Lung microvascular endothelial cell (primary cell): ENCODE results near the gene NT5DC1. TPM values are rescaled to one million over a fixed set of nuclear protein-coding genes. Genes with fewer than 3 reads are reported as not detected.

Experiments used
- DNase-seq, 2 donors: peaks; one replicate each; pipeline versions ENCODE4 v3.0.0 to v3.0.0-alpha.2; 2010; ENCODE audit warnings: low read depth in 2 of 2
- total RNA-seq: library from RNA; depleted of rRNA; stranded (reverse); fragments of >200 nt; gene quantifications from 2 replicates; pipeline ENCODE4 v1.2.1, GENCODE V29; 2014

Gene NT5DC1
- total RNA-seq = 2.6 and 3.0 TPM in 2 replicates

GRCh38 chr6:116100419-116101301 is at the start of gene NT5DC1:
NT5DC1 (plus strand) TSS chr6:116100853; CDS start chr6:116100931, 78 bp downstream.
- peak; percentile 71 to 75 for DNase-seq

- no peak for DNase-seq
Measured at GRCh38 chr6:116051244-116051643, 49.4 kb upstream of the NT5DC1 start.

- no peak for DNase-seq
Measured at GRCh38 chr6:116055513-116055912, 45.1 kb upstream of the NT5DC1 start.

DNA sequence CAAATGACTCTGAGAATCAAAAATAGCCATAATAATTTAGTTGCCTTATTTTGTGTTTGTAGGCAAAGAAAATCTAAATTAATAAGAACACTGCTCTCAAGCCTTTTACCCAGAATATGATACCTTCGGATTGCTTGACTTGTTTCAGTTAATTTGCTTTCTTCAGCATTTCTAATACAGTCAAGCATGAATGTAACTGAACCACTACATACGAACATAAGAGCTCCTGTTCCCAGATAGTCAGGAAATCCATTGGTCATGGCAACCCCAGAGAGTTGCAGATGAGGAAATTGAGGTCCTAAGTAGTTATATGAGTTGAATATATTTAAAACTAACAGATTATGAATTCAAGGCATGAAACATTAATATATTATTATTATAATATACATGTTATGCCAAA is 42.9 kb upstream of the NT5DC1 start:
- DNase-seq = no peak

DNA sequence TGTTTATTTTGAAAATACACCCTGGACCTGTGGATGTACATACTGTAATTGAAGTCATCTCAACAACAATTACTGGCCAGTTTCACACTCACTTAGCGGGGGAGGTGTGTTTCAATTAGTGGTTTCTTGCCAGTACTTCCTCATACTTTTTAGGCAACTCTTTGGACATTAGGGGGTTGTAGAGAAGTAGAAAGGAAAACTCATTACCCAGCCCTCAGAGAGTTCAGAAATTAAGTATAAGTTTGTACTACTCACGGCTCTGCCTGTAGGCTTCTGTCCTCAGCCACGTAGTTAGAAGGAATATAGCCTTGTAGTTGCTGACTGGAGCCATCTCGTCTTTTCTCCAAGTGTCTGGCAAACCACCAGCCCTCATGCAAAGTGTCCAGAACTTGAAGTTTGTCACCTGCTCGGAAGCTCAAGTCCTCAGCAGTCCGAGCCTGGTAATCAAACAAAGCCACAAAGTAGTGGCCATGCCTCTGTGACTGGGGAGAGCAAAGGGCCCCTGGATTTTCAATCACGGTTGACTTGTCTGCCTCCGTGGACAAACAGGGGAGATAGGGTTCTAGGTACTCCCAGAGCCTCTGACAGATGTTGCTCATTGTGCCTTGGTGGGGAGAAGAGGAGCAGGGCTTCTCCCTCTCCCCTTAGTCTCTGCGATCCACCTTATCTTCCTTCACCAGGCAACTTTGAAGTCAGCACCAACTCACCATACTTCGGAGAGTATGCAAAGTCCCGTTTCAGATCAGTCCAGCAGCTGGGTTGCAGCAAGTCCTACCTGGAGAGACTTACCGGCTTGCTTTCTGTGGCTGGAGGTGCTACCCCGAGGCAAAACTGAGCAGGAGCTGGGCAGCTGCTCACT is 40.7 kb upstream of the NT5DC1 start:
- DNase-seq = peak in 1 of 2 donors; percentile 5

DNA sequence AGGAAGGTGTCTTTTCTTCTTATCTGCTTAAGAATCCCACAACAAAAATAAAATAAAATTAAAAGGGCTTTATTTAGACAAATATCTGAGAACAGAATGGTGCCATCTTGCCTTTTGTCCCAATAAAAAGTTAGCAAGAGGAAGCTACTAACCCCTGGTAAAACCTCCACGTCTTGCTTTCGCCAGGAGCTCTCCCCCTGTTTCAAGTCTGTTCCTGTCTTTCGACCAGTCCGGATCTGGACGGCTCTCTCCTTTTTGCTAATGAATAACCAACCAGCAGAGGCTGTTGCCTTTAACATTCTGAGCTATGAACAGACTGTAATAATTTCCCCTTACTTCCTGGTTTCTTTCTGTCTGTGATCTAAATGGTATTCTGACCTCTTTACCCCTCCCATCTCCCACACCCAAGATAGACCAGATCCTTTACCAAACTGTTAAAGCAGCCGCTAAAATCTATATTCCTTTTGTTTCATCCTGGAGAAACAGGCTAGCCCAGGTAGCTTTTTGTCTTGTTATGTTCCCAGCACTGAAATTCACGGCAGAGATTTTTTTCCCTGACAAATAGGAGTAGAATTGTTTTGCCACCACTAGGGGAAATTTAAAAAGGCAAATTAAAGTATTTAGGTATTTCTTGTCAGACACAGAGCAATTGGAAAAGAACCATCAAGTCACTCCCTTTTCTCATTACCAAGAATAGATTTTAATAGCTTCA is 39.9 kb upstream of the NT5DC1 start, which contains the start of gene FRK:
Gene FRK (minus strand): TSS at position 320 of the 712 bp plus-strand sequence. CDS start 580 bp downstream, outside the sequence.
- DNase-seq = peak; percentile 15 to 35

GRCh38 chr6:116062496-116062895 is 38.2 kb upstream of the NT5DC1 start:
- DNase-seq = no peak

GRCh38 chr6:116064666-116065065 is 36.0 kb upstream of the NT5DC1 start:
- DNase-seq = no peak

DNA sequence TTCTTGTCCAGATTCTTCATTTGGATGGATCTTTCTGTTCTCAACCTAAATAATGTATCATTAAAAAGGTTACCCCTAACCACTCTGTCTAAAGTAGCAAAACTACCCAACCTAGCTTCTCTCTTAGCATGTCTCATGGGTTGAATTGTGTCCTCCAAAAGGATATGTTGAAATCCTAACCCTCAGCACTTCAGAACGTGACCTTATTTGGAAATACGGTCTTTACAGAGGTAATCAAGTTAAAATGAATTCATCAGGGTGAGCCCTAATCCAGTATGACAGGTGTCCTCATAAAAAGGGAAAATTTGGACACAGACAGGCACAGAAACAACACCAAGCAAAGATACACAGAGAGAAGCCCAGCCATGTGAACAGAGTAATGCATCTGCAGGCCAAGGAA is 33.9 kb upstream of the NT5DC1 start:
- DNase-seq = no peak

DNA sequence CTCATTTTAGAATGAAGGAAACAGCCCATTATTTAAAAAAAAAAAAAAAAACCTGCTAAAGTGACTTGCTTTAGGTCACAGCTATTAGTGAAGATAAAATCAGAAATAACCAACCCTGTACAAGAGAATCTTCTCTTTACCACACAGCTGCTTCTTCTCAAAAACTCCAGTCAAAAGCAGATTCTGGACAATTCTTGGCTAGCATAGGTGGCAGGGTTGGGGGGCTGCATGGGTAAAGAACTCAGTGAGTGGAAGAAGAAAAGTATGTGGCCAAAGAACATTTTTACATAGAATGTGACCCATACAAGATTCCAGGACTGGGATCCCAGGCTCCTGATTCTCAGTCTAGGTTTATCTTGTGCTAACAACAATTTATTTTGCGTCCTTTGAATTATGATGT is 30.6 kb upstream of the NT5DC1 start:
- no peak for DNase-seq

DNA sequence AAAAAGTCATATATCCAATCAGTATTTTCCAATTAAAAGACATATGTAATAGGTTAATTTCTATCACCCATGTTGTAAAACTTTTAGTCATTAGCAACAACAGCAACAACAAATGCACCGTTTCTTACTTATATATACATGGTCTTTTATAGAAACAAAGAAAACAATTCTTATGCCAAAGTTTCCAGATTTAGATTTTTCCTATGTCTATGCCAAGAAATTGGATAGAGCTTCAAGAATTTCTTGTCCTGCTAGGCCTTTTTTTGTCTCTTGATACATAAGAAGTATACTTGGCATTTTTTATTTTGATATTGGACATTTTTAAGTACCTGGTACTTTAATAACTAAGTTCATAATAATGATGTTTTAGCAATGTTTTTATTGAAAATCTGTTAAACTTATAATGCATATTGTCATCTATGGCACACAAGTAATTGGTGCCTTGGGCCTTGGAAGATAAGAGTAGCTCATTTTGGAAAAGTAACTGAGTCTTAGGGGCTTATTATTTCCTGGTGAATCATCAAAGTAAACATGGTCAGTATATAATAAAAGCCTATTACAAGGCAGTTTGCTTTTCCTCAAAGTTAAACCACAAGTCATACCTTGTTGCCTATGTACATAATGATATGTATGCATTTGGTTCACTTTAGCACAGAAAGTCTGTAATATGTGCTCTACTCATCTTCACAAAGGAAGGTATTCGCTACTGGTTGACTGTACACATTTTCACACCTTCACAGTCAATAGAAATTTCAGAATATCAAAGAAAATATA is 29.9 kb upstream of the NT5DC1 start:
- no peak for DNase-seq

- DNase-seq = peak; percentile 83 to 94
Measured at GRCh38 chr6:116072368-116072767, 28.3 kb upstream of the NT5DC1 start.

DNA sequence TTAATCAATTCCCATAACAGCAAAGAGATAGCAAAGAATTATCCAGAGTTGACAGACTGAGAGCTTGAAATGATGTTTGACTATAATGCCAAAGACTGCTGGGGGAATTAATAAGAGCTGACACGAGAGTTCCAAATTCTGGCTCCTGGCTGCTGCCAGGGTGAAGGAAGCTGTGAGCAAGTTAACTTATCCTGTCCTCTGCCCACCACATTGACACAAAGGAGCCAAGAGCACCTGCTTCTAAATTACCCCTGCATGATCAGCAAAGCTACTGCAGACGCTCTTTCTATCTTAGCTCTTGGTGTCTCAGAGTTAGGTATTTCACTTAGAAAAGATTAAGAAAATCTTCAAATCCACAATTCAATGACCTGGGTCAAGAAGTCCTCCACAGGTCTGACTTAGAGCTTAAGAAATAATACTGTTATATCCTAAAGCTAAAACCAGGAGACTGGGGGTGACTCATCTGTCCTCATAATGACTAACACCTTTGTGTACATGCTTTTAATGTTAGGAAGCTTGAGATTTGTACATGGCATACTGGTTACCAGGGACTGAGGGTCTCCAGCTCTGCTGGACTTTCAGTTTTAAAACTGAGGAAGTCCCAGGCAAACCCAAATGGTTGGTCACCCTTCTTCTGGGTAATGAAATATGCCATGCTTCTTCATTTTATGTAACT is 26.8 kb upstream of the NT5DC1 start:
- peak in 1 of 2 donors; percentile 54 for DNase-seq

- DNase-seq = no peak
Measured at GRCh38 chr6:116074732-116075390, 25.8 kb upstream of the NT5DC1 start.

DNA sequence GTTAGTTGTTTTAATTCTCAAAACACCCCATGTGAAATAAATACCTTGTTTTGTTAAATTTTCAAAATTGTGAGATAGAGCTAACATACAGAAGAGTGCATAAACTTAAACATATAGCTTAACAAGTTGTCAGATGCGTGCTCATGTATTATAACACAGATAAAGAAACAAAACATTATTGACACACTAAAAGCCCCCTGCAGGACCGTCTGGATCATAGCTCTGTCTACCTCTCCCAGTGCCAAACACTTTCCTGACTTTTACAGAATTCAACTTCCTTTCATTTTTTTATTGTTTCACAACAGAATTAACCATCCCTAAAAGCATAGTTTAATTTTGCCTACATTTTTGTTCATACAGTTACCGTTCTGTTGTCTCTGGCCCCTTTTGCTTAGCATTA is 22.1 kb upstream of the NT5DC1 start:
- peak in 1 of 2 donors; percentile 12 for DNase-seq

GRCh38 chr6:116078945-116079344 is 21.7 kb upstream of the NT5DC1 start:
- no peak for DNase-seq

DNA sequence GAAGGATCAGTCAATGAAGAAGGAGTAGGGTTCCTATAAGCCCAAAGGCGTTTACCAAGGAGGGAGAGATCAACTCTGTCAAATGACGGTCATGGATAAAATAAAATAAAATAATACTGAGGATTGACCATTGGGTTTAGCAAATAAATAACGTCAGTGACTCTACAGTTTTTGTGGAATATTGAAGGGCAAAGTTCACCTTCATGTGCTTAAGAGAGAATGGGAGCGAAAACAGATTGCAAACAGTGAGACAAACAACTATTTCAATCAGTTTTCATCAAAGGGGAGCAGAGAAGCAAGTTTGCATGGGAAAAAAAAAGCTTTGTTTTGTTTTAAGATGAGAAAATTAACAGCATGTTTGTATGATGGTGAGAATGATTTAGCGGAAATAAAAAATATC is 17.6 kb upstream of the NT5DC1 start:
- DNase-seq = no peak

- DNase-seq = no peak
Measured at GRCh38 chr6:116084284-116084683, 16.4 kb upstream of the NT5DC1 start.

DNA sequence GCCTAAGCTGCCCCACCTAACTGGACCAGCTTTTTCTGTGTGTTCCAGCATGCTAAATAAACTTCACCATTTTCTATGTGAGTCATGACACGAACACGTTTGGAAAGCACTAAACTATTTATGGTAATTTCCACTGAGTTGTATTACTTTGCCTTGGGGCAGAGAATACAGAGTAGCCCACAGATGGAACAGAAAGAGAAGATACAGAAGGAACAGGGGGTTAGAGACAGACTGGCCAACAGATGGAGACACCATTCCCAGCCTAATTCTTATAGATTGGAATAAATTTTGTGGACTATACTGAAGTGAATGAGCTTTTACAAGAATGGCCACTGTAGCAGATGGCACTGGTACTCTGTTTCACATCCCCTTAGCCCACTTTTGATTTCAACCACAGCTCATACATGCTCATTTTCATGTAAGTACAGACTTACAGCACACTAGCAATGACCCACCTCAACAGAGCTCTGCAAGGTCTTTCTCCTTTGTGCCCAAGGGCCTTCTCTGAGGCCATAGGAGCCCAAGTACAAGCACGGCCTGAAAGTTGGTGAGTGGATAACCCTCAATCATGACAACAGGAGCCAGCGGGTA is 13.1 kb upstream of the NT5DC1 start:
- DNase-seq = no peak
